ENCODE data around the gene ODAD2.

- TF ChIP-seq, protein P1, sequence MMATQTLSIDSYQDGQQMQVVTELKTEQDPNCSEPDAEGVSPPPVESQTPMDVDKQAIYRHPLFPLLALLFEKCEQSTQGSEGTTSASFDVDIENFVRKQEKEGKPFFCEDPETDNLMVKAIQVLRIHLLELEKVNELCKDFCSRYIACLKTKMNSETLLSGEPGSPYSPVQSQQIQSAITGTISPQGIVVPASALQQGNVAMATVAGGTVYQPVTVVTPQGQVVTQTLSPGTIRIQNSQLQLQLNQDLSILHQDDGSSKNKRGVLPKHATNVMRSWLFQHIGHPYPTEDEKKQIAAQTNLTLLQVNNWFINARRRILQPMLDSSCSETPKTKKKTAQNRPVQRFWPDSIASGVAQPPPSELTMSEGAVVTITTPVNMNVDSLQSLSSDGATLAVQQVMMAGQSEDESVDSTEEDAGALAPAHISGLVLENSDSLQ (IDR thresholded peaks at IDR 0.05), result no peak
- TF ChIP-seq SP1 (IDR thresholded peaks at IDR 0.05) (no peak), FOXM1 (IDR thresholded peaks at IDR 0.05; ENCODE audit: borderline replicate concordance) (no peak), BHLHE40 (IDR thresholded peaks at IDR 0.05; ENCODE audit: borderline replicate concordance) (no peak), NFRKB (IDR thresholded peaks at IDR 0.05) (no peak)
Measured at GRCh38 chr10:27838901-27839300, 160.0 kb downstream of the ODAD2 start.
